Articular chondrocyte of knee joint (primary cell): ENCODE data around the gene RAD23B. TPM values are rescaled to one million over a fixed set of nuclear protein-coding genes. Genes with fewer than 3 reads are reported as not detected.

ENCODE experiments used
- total RNA-seq: library from RNA; depleted of rRNA; stranded (reverse); fragments of >200 nt; gene quantifications from 2 replicates; pipeline ENCODE4 v1.2.3, GENCODE V29; 2012

Gene RAD23B
- total RNA-seq: 184 and 199 TPM in 2 replicates

DNA sequence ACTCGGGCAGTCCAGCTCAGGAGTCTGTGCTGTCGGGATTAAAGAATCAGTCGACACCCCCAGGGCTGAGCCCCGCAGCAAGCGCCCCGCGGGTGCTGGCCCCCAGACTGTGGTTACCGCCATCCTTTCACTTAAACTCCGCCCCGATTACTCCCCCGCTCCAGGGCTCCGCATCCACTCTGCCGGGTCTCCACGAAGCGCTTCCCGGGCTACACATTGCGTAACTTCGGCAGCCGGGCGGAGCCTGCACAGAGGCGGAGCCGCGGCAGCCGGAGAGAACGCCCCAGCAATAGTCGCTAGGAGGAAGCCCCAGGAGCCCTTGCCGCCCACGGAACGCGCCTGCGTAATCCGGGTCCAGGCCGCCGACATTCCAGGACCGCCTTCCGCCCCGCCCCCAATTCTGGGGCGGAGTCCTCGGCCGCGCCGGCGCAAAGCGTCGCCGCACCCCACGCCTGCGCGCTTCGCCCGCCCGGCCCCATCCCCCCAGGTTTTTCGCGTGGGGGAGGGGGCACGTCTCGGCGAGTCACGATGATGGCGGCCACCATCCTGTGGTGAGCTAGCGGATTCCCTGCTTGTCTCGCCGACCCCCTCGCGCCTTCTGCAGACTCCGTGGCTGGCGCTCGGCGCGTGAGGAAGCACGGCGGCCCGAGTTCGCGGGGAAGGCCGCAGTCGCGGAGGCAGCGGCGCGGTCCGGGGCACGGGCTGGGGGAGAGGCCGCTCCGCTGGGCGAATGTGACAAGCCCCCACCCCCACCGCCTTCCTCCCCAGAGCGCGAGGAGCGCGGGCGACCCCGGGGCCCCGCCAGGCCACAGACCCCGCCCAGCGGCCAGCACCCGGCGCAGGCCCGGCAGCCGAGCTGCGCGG is at the start of gene RAD23B:
TSS of gene RAD23B (plus strand) at position 521 of the 864 bp plus-strand sequence. CDS start 351 bp downstream, outside the sequence.

Other genes starting within 250 kb of the RAD23B start
- gene KLF4, start 206.5 kb downstream of the RAD23B start, total RNA-seq: 27.7 and 28.4 TPM in 2 replicates